Large intestine (tissue), 3 donors: ENCODE results near the gene COL5A1. TPM values are rescaled to one million over a fixed set of nuclear protein-coding genes. Genes with fewer than 3 reads are reported as not detected.
"Not testable (repeated sequence)": the region's sequence is repeated elsewhere in the genome, so short reads cannot be mapped to it uniquely, and the experiment has no call there.

ENCODE experiments used
- DNase-seq, 2 donors: peaks; one replicate each; pipeline versions ENCODE4 v3.0.0 to v3.0.0-alpha.2; 2013
- H3K27ac ChIP-seq: one replicate; pipeline ENCODE4 v1.5.1; 2013; ENCODE audit warnings: low read length
- H3K27me3 ChIP-seq: 2 replicates; pipeline ENCODE4 v1.6.1; 2013; ENCODE audit warnings: low read length; ENCODE audit not compliant: control insufficient read depth, insufficient read depth
- H3K36me3 ChIP-seq: 2 replicates; pipeline ENCODE4 v1.6.1; 2013; ENCODE audit warnings: low read length; ENCODE audit not compliant: control insufficient read depth, insufficient read depth
- H3K4me1 ChIP-seq: one replicate; pipeline ENCODE4 v1.6.1; 2013; ENCODE audit warnings: low read length; ENCODE audit not compliant: control insufficient read depth, insufficient read depth
- H3K4me3 ChIP-seq: one replicate; pipeline ENCODE4 v1.5.1; 2013; ENCODE audit warnings: low read length
- H3K9me3 ChIP-seq: one replicate; pipeline ENCODE4 v1.6.1; 2013; ENCODE audit warnings: mild to moderate bottlenecking, low read depth, low read length, moderate library complexity; ENCODE audit not compliant: control insufficient read depth
- WGBS: methylation state at CpG from one replicate; pipeline ENCODE4 v1.1.5; 2013; ENCODE audit warnings: low lambda C conversion rate; ENCODE audit not compliant: insufficient coverage; 5-methylcytosine and 5-hydroxymethylcytosine counted together
- polyA plus RNA-seq: library from polyadenylated mRNA; unstranded; fragments of 120-200 nt; gene quantifications from one replicate; pipeline ENCODE4 v1.2.1, GENCODE V29; 2013

The COL5A1 gene
- polyA plus RNA-seq, 1 donor = 79.9 TPM

DNA sequence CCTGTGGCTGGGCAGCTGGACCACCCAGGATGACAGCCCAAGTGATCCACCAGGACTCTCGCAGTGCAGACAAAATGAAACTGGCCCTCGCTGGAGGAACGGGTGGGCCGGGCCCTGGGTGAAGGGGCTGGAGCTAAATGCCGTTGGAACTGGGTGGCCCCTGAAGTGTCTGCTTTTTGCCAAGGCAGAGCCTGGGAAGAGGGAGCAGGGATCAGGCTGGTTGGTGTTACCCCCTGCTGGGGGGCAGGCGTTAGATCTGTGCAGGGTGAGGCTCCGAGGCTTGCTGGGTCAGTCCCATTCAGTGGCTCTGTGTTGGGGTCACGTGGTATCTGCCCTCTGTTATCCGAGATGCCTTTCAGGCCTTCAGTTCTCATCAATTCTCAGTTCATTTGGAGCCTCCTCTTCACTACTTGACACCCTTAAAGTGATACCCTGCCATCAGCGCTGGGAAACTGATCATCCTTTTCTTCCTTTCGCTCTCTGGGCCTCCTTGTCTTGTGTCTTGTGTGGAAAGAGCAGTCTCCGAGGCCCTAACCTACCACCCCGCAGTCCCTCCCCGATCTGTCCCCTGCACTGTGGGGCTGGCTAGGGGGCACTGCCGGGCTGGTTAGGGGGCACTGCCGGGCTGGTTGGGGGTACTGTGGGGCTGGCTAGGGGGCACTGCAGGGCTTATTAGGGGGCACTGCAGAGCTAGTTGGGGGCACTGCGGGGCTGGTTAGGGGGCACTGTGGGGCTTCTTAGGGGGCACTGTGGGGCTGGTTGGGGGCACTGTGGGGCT, 37.3 kb downstream of the COL5A1 start:
- no CpG with 5 or more reads among the region's 17 CpGs for WGBS

GRCh38 chr9:134679616-134680392, 38.2 kb downstream of the COL5A1 start:
- Histone ChIP-seq H3K4me1 (no peaks in the 10 kb centered on the region), H3K27me3 (no peaks in the 10 kb centered on the region), H3K4me3 (no peak overlapping the region), H3K27ac (no peak overlapping the region), H3K9me3 (peaks cover under 1% of the 10 kb centered on the region), H3K36me3 (no peaks in the 10 kb centered on the region)
- no CpG with 5 or more reads among the region's 19 CpGs for WGBS
- DNase-seq = no peak

More for the DNA sequence above, 37.3 kb downstream of the COL5A1 start:
- Histone ChIP-seq H3K27ac (no peak overlapping the region), H3K4me3 (no peak overlapping the region), H3K36me3 (no peaks in the 10 kb centered on the region), H3K9me3 (no peaks in the 10 kb centered on the region), H3K27me3 (no peaks in the 10 kb centered on the region), H3K4me1 (no peaks in the 10 kb centered on the region)
- no peak for DNase-seq

- Histone ChIP-seq H3K4me1 (no peaks in the 10 kb centered on the region), H3K27ac (no peak overlapping the region), H3K9me3 (peaks cover 7% of the 10 kb centered on the region), H3K27me3 (no peaks in the 10 kb centered on the region), H3K4me3 (no peak overlapping the region), H3K36me3 (no peaks in the 10 kb centered on the region)
- DNase-seq = no peak
- no CpG with 5 or more reads among the region's 18 CpGs for WGBS
Observed at GRCh38 chr9:134680393-134681060, 38.9 kb downstream of the COL5A1 start.

DNA sequence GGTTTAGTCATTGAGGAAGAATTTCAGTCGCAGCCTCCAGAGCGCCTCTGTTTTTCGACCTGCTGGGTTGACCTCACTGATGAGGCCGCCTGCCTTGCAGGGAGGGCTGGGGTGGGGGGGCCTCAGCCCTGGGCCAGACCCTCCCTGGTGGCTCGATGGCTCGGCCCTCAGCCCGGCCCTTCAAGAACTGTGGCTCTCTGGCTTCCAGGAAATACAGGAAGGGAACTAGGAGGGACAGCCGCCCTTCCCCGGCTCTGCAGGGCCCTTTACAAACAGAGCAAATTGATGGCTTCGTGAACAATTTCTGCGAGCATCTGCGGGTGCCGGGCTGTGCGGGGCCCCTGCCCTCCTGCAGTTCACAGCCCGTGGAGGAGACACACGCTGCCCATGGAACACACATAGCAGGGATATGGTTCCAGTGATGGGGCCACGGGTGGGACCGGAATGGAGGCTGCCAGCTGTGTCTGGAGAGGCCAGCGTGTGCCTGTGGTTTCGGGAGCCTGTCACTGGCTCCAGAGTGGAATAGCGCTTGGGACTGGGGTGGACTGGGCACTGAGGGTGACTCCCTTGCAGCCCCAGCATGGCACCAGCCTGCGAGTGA, 39.6 kb downstream of the COL5A1 start:
- H3K27ac ChIP-seq = no peak overlapping the region
- H3K4me1 ChIP-seq = no peaks in the 10 kb centered on the region
- WGBS = no CpG with 5 or more reads among the region's 22 CpGs
- no peak overlapping the region for H3K4me3 ChIP-seq
- H3K9me3 ChIP-seq = peaks cover 11% of the 10 kb centered on the region
- H3K36me3 ChIP-seq = no peaks in the 10 kb centered on the region
- DNase-seq = no peak
- H3K27me3 ChIP-seq = no peaks in the 10 kb centered on the region

DNA sequence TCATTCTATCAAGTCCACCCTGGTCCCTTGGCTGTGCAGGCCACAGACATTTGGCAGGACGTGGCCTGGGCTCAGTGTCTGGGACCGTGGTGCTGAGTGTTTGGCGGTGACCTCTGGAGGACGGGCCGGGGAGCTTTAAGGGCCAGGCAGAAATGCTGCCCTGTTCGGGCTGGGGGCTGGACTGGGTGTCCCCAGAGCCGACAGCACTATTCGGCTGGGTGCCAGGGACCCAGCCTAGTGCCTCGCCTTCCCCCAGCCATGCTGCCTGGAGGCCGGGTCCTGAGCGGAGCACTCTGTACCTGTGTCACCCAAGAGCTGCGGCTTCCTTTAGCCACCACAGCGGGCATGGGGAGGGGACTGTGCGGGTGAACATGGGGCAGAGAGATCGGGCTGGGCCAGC, 40.4 kb downstream of the COL5A1 start:
- Histone ChIP-seq H3K27ac (no peak overlapping the region), H3K4me1 (no peaks in the 10 kb centered on the region), H3K36me3 (no peaks in the 10 kb centered on the region), H3K4me3 (no peak overlapping the region), H3K9me3 (peaks cover 11% of the 10 kb centered on the region), H3K27me3 (no peaks in the 10 kb centered on the region)
- no CpG with 5 or more reads among the region's 15 CpGs for WGBS
- DNase-seq = no peak

DNA sequence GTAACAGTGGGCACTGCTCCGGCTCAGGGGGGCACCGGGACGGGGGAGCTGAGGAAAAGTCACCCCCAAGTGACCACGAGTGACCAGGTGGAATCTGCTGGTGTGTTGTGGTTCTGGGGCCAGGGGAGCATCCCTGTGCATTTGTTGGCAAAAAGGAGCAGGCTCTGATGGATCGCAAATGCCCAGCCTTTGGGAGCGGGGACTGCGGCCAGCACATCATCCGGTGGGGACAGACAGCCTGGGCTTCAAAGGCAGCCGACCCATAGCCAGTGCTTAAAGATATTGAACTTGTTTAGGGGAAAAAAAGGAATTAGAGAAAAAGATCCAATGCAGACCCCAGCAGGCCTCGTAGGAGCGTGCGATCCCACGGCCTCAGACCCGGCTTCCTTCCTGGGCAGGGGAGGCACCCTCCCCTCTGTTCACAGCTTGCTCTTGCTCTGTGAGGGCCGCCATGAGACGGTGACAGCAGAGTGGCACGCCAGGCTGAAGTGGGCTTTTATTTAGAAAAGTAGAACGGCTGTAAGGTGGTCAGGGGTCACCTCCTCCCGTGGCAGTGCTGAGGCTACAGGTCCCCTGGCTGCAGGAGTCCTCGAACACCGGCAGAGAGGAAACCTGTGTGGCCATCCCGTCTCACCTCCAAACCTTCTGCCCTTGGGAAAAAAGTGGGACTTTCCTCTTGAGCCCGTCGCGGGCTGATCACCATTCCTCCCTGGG, 41.2 kb downstream of the COL5A1 start:
- H3K36me3 ChIP-seq = no peaks in the 10 kb centered on the region
- no peaks in the 10 kb centered on the region for H3K4me1 ChIP-seq
- DNase-seq = no peak
- H3K9me3 ChIP-seq = peaks cover 11% of the 10 kb centered on the region
- H3K27me3 ChIP-seq = no peaks in the 10 kb centered on the region
- no peak overlapping the region for H3K4me3 ChIP-seq
- no peak overlapping the region for H3K27ac ChIP-seq
- no CpG with 5 or more reads among the region's 25 CpGs for WGBS

DNA sequence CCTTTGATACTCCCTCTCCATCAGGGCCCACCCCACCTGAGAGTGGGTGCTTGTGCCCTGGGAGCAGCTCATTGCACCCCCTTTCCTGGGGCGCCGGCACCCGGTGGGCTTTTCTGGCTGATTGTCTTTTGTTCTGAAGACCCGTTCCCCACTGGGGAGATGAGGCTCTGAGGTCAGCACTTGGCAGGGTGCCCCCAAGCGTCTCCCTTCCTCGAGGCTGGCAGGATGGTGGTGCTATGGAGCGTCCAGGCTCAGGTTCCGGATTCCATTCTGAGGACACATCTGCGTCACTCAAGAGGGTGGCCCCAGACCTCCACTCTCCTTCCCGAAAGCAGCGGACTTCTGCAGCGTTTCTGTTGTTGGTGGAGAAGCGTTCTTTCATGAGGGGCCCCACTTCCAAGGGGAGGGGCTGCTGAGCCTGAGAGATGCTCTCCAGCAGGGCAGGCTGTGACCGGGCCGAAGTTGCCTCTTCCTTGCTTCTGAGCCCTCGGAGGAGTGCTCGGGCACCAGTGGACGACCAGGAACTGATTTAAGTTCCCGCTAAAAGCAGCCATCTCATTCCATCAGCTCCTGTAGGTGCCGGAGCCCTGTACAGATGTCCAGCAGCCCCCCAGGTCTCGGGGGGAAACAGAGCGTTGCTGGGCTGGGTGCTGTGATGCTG, 42.2 kb downstream of the COL5A1 start:
- DNase-seq = no peak
- H3K4me1 ChIP-seq = no peaks in the 10 kb centered on the region

GRCh38 chr9:134684375-134684723, 42.7 kb downstream of the COL5A1 start:
- Histone ChIP-seq H3K27ac (no peak overlapping the region), H3K9me3 (peaks cover 11% of the 10 kb centered on the region), H3K4me1 (no peaks in the 10 kb centered on the region), H3K27me3 (no peaks in the 10 kb centered on the region), H3K4me3 (no peak overlapping the region), H3K36me3 (no peaks in the 10 kb centered on the region)
- WGBS = no CpG with 5 or more reads among the region's 3 CpGs
- DNase-seq = no peak

More for the DNA sequence above, 42.2 kb downstream of the COL5A1 start:
- no peak overlapping the region for H3K4me3 ChIP-seq
- H3K9me3 ChIP-seq = peaks cover 11% of the 10 kb centered on the region
- no peak overlapping the region for H3K27ac ChIP-seq
- WGBS = no CpG with 5 or more reads among the region's 22 CpGs
- no peaks in the 10 kb centered on the region for H3K36me3 ChIP-seq
- H3K27me3 ChIP-seq = no peaks in the 10 kb centered on the region

GRCh38 chr9:134684941-134685340, 43.3 kb downstream of the COL5A1 start:
- H3K4me3 ChIP-seq, H3K36me3 ChIP-seq, H3K27me3 ChIP-seq, DNase-seq, H3K4me1 ChIP-seq, H3K27ac ChIP-seq: not testable (repeated sequence)
- H3K9me3 ChIP-seq = peaks cover 11% of the 10 kb centered on the region
